ENCODE measurements around the gene FBLN5.

DNA sequence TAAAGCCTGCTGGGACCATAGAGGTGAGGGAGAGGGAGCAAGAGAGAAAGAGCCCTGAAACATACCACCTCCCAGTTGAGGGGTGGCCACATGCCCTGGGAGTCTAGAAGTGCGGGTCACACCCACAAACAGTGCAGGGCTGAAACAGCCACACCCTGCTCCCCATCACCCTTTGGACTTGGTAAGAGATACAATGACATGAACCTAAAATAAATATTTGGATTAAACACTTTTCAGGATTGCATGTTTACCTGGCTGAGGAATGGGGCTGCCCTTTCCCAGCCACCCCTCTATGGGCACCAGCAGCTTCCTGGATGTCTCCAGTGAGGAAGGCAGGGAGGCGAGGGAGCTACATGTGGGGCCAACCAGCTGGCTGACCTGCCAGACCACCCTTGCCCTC lies 41.1 kb downstream of the FBLN5 start:
- no peak for TF ChIP-seq EP300 (IDR thresholded peaks at IDR 0.05)
- no peak for TF ChIP-seq CTCF (IDR thresholded peaks at IDR 0.05)
- no peak for TF ChIP-seq POLR2A (IDR thresholded peaks at IDR 0.05; ENCODE audit: low read depth)
